Right lung (tissue), 5 donors: ENCODE results near the gene GALNT2. TPM values are rescaled to one million over a fixed set of nuclear protein-coding genes. Genes with fewer than 3 reads are reported as not detected.
A peak's percentile ranks its signal among the peaks of the same experiment; 100 is the strongest.

ENCODE experiments used
- DNase-seq, 2 donors: peaks; one replicate each; pipeline ENCODE4 v3.0.0-alpha.2; 2013
- polyA plus RNA-seq, 5 donors: library from polyadenylated mRNA; unstranded; fragments of 120-200 nt; gene quantifications; one replicate each; pipeline versions ENCODE4 v1.2.1 to v1.2.3, GENCODE V29; 2013; ENCODE audit warnings: inconsistent platforms in 1 of 5, low replicate concordance in 1 of 5; ENCODE audit not compliant: insufficient read length in 5 of 5, insufficient read depth in 1 of 5

The GALNT2 gene
- polyA plus RNA-seq, 5 donors: 28.2 to 41.2 (median 36.2) TPM

GRCh38 chr1:230048922-230049321 lies 18.1 kb upstream of the GALNT2 start:
- no peak for DNase-seq

GRCh38 chr1:230049731-230050130 lies 17.3 kb upstream of the GALNT2 start:
- no peak for DNase-seq

GRCh38 chr1:230050973-230051735 lies 15.9 kb upstream of the GALNT2 start:
- DNase-seq: no peak

- DNase-seq: no peak
Observed at GRCh38 chr1:230052018-230052417, 15.0 kb upstream of the GALNT2 start.

GRCh38 chr1:230052665-230053064 lies 14.4 kb upstream of the GALNT2 start:
- no peak for DNase-seq

- no peak for DNase-seq
Observed at GRCh38 chr1:230054092-230054749, 12.8 kb upstream of the GALNT2 start.

GRCh38 chr1:230056098-230056497 lies 10.9 kb upstream of the GALNT2 start:
- DNase-seq: no peak

GRCh38 chr1:230057100-230057499 lies 9.9 kb upstream of the GALNT2 start:
- DNase-seq: no peak

GRCh38 chr1:230057681-230058565 lies 9.1 kb upstream of the GALNT2 start:
- no peak for DNase-seq

GRCh38 chr1:230058626-230059025 lies 8.4 kb upstream of the GALNT2 start:
- no peak for DNase-seq

- DNase-seq: no peak
Observed at GRCh38 chr1:230061801-230062200, 5.2 kb upstream of the GALNT2 start.

GRCh38 chr1:230062521-230062920 lies 4.5 kb upstream of the GALNT2 start:
- no peak for DNase-seq

- no peak for DNase-seq
Observed at GRCh38 chr1:230064283-230064682, 2.8 kb upstream of the GALNT2 start.

GRCh38 chr1:230065161-230065560 lies 1.9 kb upstream of the GALNT2 start:
- DNase-seq: no peak

GRCh38 chr1:230065571-230065970 lies 1.5 kb upstream of the GALNT2 start:
- no peak for DNase-seq

- DNase-seq: no peak
Observed at GRCh38 chr1:230066031-230066430, 1.0 kb upstream of the GALNT2 start.

- peak; percentile 50 to 54 for DNase-seq
Observed at GRCh38 chr1:230067419-230067870, 407 bp downstream of the GALNT2 start.

GRCh38 chr1:230067871-230068620 lies 1.0 kb downstream of the GALNT2 start:
- DNase-seq: peak; percentile 28 to 39

GRCh38 chr1:230068621-230068873 lies 1.5 kb downstream of the GALNT2 start:
- no peak for DNase-seq

- no peak for DNase-seq
Observed at GRCh38 chr1:230068952-230069684, 2.1 kb downstream of the GALNT2 start.

- DNase-seq: no peak
Observed at GRCh38 chr1:230069796-230070195, 2.8 kb downstream of the GALNT2 start.
